ENCODE measurements around the gene GM2A.

DNA sequence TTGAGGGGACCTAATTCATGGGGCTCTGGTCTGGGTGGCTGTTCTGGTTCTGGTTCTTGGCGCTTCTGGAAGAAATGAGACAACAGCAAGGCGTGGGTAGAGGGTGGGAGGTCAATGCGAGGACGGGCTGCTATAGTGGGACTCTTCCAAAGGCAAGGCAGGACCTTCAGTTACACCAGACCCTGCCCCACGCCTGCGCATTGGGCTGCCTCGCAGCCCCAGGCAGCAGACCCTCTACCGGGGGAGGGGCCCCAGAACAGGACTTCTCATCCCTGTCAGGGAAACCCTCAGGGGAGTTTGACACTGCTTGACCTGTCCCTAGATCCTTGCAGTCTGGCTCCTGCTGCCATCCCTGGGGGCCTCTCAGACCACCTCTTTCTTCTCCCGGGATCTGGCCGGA is 47.6 kb upstream of the GM2A start:
- TF ChIP-seq TAF1 (IDR thresholded peaks at IDR 0.05; ENCODE audit: borderline replicate concordance, low read depth, low read length): no peak
- TF ChIP-seq, protein P1, sequence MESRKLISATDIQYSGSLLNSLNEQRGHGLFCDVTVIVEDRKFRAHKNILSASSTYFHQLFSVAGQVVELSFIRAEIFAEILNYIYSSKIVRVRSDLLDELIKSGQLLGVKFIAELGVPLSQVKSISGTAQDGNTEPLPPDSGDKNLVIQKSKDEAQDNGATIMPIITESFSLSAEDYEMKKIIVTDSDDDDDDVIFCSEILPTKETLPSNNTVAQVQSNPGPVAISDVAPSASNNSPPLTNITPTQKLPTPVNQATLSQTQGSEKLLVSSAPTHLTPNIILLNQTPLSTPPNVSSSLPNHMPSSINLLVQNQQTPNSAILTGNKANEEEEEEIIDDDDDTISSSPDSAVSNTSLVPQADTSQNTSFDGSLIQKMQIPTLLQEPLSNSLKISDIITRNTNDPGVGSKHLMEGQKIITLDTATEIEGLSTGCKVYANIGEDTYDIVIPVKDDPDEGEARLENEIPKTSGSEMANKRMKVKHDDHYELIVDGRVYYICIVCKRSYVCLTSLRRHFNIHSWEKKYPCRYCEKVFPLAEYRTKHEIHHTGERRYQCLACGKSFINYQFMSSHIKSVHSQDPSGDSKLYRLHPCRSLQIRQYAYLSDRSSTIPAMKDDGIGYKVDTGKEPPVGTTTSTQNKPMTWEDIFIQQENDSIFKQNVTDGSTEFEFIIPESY (IDR thresholded peaks at IDR 0.05; ENCODE audit: borderline replicate concordance, low read depth): no peak
- TF ChIP-seq EZH2phosphoT487 (IDR thresholded peaks at IDR 0.05; ENCODE audit: borderline replicate concordance, low read depth): no peak
- TF ChIP-seq, protein P2, sequence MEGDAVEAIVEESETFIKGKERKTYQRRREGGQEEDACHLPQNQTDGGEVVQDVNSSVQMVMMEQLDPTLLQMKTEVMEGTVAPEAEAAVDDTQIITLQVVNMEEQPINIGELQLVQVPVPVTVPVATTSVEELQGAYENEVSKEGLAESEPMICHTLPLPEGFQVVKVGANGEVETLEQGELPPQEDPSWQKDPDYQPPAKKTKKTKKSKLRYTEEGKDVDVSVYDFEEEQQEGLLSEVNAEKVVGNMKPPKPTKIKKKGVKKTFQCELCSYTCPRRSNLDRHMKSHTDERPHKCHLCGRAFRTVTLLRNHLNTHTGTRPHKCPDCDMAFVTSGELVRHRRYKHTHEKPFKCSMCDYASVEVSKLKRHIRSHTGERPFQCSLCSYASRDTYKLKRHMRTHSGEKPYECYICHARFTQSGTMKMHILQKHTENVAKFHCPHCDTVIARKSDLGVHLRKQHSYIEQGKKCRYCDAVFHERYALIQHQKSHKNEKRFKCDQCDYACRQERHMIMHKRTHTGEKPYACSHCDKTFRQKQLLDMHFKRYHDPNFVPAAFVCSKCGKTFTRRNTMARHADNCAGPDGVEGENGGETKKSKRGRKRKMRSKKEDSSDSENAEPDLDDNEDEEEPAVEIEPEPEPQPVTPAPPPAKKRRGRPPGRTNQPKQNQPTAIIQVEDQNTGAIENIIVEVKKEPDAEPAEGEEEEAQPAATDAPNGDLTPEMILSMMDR (IDR thresholded peaks at IDR 0.05): no peak
- TF ChIP-seq SIN3A (IDR thresholded peaks at IDR 0.05; ENCODE audit: borderline replicate concordance, low read depth, low read length): no peak
- TF ChIP-seq, protein P3, sequence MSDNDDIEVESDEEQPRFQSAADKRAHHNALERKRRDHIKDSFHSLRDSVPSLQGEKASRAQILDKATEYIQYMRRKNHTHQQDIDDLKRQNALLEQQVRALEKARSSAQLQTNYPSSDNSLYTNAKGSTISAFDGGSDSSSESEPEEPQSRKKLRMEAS (IDR thresholded peaks at IDR 0.05; ENCODE audit: low read depth): no peak
- TF ChIP-seq FOSL2 (IDR thresholded peaks at IDR 0.05; ENCODE audit: borderline replicate concordance, low read depth): no peak
- TF ChIP-seq RAD21 (IDR thresholded peaks at IDR 0.05; ENCODE audit: low read length): no peak
- TF ChIP-seq RFX5 (IDR thresholded peaks at IDR 0.05; ENCODE audit: low read length): no peak
- TF ChIP-seq FOXM1 (IDR thresholded peaks at IDR 0.05; ENCODE audit: low read depth): no peak

All from SK-N-SH (cell line).